Gastrocnemius medialis (tissue), 4 donors: ENCODE data around the gene LONP2.

Source experiments
- CTCF ChIP-seq, 5 experiments: fragments of 450-650 bp in 3 of 5; fragments of 200-600 bp in 2 of 5; sonication (generic) in 2 of 5; IDR thresholded peaks in 4 of 5; conservative IDR thresholded peaks in 1 of 5; 1 replicate in 4 of 5; 2 replicates in 1 of 5; pipeline ENCODE4 v1.5.1; 2016 to 2019; ENCODE audit warnings: antibody characterized with exemption in 5 of 5, mild to moderate bottlenecking in 3 of 5, moderate library complexity in 3 of 5
- POLR2A ChIP-seq, 2 donors: fragments of 450-650 bp; IDR thresholded peaks; one replicate each; pipeline ENCODE4 v1.6.1; 2017; ENCODE audit warnings: antibody characterized with exemption in 2 of 2, mild to moderate bottlenecking in 2 of 2, moderate library complexity in 2 of 2

GRCh38 chr16:48232493-48233040 is 11.5 kb upstream of the LONP2 start:
- no peak for TF ChIP-seq CTCF (IDR thresholded peaks at IDR 0.05 in 4 of 5, conservative IDR thresholded peaks at IDR 0.05 in 1 of 5)
- no peak for TF ChIP-seq POLR2A (IDR thresholded peaks at IDR 0.05)
